D721Med (cell line): ENCODE results near the gene GPR17.

ENCODE experiments used
- DNase-seq: peaks from one replicate; pipeline ENCODE4 v3.0.0; 2011; ENCODE audit warnings: low spot score; ENCODE audit not compliant: insufficient read length
- FAIRE-seq: peaks from 2 replicates; lab custom pipeline; 2011; peaks lifted over from hg19 to GRCh38; lab: Jason Lieb, UNC
- TF ChIP-seq, protein P1 (sequence below): IDR thresholded peaks from 2 replicates; pipeline ENCODE4 v1.5.1; 2012; ENCODE audit warnings: mild to moderate bottlenecking, control low read depth; ENCODE audit not compliant: insufficient read depth; ENCODE audit errors: missing control alignments

GPR17 gene

DNA sequence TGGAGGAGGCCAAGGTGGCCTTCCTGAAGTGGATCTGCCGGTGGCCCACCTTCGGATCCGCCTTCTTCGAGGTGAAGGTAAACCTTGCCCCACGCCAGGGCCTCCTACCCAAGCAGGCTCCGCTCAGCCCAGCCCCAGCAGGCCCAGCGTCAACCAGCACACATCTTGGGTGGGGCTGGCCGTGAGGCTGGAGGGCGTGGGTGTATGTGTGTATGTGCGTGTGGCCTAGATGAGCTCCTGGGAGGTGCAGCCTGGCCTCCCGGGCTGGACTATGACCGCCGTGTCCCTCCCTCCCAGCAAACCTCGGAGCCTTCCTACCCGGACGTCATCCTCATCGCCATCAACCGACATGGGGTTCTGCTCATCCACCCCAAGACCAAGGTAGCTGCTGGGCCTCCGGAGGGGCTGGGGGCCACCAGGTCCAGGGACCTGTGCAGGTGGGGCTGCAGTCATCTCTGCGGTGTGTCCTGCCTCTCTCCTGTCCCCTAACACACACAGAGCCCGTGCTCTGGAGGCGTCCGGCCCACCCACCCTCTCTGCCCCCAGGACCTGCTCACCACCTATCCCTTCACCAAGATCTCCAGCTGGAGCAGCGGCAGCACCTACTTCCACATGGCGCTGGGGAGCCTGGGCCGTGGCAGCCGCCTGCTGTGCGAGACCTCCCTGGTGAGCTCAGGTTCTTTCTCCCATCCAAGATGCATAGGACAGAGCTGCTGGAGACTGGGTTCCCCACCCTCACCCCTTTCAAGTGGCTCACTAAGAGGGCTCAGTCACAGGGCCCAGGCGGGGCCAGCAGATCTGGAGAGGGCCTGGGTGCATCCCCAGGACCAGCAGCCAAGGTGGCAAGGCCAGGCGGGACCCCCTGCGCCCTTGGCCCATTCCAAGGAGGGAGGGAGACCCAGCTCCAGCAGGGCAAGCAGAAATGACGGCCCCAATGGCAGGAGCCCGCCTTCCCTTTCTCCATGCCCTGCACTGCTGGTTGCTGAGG, 9.4 kb upstream of the GPR17 start:
- TF ChIP-seq, protein P1, sequence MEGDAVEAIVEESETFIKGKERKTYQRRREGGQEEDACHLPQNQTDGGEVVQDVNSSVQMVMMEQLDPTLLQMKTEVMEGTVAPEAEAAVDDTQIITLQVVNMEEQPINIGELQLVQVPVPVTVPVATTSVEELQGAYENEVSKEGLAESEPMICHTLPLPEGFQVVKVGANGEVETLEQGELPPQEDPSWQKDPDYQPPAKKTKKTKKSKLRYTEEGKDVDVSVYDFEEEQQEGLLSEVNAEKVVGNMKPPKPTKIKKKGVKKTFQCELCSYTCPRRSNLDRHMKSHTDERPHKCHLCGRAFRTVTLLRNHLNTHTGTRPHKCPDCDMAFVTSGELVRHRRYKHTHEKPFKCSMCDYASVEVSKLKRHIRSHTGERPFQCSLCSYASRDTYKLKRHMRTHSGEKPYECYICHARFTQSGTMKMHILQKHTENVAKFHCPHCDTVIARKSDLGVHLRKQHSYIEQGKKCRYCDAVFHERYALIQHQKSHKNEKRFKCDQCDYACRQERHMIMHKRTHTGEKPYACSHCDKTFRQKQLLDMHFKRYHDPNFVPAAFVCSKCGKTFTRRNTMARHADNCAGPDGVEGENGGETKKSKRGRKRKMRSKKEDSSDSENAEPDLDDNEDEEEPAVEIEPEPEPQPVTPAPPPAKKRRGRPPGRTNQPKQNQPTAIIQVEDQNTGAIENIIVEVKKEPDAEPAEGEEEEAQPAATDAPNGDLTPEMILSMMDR: no peak
- FAIRE-seq (no peak), DNase-seq (no peak)

DNA sequence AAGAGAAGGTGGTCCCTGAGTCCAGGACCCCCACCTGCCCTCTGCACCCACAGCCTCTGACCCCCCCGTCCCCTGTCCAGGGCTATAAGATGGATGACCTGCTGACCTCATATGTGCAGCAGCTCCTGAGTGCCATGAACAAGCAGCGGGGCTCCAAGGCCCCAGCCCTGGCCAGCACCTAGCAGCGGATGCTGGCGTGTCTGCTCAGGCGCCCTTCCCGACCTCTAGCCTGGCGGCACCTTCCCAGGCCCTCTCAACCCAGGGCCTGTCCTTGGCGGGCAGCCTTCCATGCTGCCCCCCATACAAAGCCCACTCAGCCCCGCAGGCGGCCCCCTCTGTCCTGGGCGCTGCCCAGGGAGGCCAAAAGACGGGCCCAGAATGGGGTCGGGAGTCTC, 8.7 kb upstream of the GPR17 start:
- FAIRE-seq: no peak

DNA sequence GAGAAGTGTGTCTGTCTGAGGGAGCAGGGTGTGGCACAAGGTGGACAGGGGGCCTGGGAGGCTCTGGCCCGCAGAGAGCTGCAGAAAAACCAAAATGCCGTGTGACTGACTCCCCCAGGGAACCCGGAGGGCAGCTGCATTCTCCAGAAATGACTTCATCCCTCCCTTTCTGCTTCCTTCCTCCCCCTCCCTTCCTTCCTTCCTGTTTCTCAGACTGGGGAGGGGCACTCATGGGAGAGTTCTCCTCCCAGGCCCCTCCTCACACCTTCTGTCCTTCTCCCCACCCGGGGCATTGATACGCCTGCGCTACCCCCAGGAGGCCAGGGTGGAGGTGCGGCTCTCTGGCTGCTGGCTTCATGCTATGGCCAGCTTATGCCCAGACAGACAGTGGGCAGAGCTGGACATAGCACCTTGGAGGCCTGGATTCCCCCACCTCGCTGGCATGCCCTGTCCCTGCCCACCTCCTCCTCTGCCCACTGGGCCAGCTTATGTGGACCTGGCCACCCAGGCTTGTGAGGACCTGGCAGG, 8.2 kb upstream of the GPR17 start:
- no peak for DNase-seq
- TF ChIP-seq, protein P1: no peak
- no peak for FAIRE-seq

More for the DNA sequence above, 8.7 kb upstream of the GPR17 start:
- TF ChIP-seq, protein P1: no peak
- DNase-seq: no peak

DNA sequence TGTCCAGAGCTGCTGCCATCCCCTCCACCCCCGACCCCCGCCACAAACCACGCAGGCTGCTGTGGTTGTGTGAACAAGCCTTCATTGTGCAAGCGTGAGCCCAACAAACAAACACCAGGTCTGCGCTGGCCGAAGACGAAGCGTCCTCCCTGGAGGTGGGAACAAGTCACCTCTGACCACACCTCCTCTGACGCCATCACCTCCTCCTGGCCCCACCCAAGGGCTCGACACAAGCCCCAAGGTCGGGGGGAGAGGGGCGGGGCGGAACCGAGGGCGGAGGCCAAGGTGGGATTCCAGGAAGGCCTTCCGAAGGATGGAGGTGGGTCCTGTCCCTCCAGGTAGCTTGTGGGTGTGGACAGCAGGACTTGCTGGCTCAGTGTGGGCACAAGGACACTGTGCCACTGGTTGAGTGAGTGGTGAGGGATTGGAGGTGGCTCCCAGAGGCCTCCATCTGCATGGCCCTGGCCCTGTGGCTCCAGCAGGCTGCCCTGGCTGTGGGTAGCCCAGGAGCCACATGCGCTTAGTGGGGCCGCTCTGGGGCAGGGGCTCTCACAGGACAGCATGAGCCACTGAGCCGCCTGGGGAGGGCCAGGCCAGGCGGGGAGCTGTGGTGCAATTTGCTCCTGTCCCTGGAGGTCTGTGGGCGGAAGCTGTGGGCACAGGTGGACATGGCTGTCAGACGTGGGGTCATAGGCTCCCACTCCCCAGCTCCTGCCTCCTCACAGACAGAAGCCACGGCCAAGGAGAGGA, 7.4 kb upstream of the GPR17 start:
- no peak for FAIRE-seq

DNA sequence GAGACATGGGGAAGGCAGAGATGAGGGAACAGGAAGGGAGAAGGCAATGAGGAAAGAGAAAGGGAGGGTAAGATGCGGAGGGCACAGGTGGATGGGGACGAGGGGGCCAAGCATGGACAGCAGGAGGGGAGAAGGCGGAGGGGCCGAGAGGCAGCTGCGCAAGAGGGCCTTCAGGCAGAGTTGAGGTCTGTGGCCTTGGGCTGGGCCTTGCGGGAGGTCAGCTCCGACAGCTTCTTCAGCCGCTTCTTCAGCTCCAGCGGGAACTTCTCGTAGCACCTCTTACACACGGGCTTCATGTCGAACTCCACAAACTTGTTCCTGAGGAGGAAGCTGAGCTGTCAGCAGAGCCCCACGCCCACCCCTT, 6.9 kb upstream of the GPR17 start:
- DNase-seq (no peak), FAIRE-seq (no peak)
- TF ChIP-seq, protein P1: no peak

More for the DNA sequence above, 7.4 kb upstream of the GPR17 start:
- TF ChIP-seq, protein P1: no peak
- no peak for DNase-seq

DNA sequence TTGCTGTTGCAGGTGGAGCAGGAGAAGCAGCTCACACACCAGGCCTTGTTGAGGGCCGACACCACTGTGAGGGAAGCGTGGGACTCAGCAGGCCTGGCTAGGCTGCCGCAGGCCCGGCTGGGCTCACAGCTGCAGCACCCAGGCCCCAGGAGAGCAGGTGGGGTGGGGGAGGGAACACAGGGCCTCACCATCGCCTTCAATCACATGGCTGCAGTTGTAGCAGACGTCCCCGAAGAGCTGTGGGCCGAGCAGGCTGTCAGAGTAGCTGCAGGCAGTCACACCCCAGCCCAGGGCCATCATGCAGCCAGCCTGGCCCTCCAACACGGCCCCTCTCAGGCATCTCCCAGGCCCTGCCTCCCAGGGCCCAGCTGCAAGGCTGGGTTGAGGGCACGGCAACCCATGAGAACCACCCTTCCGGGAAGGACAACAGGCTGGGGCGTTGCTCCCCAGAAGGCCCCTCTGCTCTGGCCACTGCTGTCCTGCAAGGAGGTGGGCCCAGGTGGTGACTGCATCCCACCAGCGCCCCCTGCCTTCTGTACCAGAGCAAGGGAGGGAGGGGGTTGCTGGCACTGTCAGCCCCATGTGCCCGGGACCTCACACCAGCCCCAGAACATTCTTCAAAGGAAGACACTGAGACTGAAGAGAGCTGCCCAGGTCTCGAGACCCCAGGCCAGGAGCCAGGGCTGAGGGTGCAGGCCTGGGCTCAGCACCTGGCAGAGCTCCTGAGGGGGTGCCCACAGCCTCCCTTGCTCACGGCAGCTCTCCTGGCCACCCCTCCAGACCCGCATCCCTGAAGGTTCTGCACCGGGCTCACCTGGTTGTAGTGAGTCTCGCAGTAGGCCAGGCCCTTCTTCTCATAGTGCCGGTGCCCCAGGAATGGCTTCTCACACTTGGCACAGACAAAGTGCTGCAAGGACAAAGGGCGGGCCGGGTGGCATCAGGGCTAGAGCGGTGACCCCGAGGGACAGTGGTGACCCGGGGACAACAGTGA, 5.6 kb upstream of the GPR17 start:
- no peak for DNase-seq
- FAIRE-seq: no peak
- TF ChIP-seq, protein P1: no peak
